Brain microvascular endothelial cell (primary cell): ENCODE data around the gene MSH3.
A peak's percentile ranks its signal among the peaks of the same experiment; 100 is the strongest.

Source experiments
- DNase-seq: peaks from one replicate; pipeline ENCODE4 v3.0.0-alpha.2; 2020
- H3K27ac ChIP-seq: fragments of 250-450 bp; sonication (Bioruptor Pico); 2 replicates; pipeline ENCODE4 v1.5.1; 2020; ENCODE audit warnings: mild to moderate bottlenecking, moderate library complexity
- H3K27me3 ChIP-seq: fragments of 250-450 bp; sonication (Bioruptor Pico); replicated peaks from 2 replicates; pipeline ENCODE4 v1.5.1; 2020; ENCODE audit warnings: mild to moderate bottlenecking
- H3K36me3 ChIP-seq: fragments of 250-450 bp; sonication (Bioruptor Pico); replicated peaks from 2 replicates; pipeline ENCODE4 v1.5.1; 2020; ENCODE audit warnings: mild to moderate bottlenecking
- H3K4me3 ChIP-seq: 2 replicates; pipeline ENCODE4 v1.5.1; 2011; ENCODE audit warnings: low read depth, mild to moderate bottlenecking, control low read depth, low read length, moderate library complexity
- in situ Hi-C: cut with HindIII; loops from 2 replicates; pipeline ENCODE4 v1.10.0; 2017; ENCODE audit warnings: low sequenced_read_pairs, low pct_ligation_motif_present
- TF ChIP-seq, protein P1 (sequence below): IDR thresholded peaks from 2 replicates; pipeline ENCODE4 v1.5.1; 2011; ENCODE audit warnings: low read depth, mild to moderate bottlenecking, moderate library complexity, low read length, control low read depth, inconsistent platforms; ENCODE audit errors: missing control alignments

The MSH3 gene

DNA sequence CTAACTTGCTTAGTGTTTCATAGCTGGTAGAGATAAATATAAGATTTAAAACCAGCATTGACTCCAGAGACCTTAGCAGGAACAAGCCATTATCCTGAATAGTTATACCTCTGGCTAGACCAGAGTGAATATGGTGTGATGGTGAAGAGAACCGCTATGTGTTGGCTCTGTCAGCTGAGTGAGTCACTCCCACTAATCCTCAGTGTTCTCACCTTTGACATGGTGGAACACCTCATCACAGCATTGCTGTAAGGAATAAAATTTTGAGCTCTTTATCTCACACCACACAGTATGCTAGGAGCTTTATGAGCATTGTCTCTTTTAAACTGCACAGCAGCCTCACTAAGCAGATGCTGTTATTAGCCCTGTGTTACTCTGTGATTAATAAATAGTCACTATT lies 91.0 kb downstream of the MSH3 start:
- Histone ChIP-seq H3K27me3 (no peaks in the 10 kb centered on the region), H3K27ac (no peak overlapping the region), H3K36me3 (no peaks in the 10 kb centered on the region), H3K4me3 (no peak overlapping the region)
- DNase-seq, result peak; percentile 41
- TF ChIP-seq, protein P1, sequence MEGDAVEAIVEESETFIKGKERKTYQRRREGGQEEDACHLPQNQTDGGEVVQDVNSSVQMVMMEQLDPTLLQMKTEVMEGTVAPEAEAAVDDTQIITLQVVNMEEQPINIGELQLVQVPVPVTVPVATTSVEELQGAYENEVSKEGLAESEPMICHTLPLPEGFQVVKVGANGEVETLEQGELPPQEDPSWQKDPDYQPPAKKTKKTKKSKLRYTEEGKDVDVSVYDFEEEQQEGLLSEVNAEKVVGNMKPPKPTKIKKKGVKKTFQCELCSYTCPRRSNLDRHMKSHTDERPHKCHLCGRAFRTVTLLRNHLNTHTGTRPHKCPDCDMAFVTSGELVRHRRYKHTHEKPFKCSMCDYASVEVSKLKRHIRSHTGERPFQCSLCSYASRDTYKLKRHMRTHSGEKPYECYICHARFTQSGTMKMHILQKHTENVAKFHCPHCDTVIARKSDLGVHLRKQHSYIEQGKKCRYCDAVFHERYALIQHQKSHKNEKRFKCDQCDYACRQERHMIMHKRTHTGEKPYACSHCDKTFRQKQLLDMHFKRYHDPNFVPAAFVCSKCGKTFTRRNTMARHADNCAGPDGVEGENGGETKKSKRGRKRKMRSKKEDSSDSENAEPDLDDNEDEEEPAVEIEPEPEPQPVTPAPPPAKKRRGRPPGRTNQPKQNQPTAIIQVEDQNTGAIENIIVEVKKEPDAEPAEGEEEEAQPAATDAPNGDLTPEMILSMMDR, result no peak
- in situ Hi-C loops, result no loop called here

- H3K4me3 ChIP-seq, result no peak overlapping the region
- in situ Hi-C loops, result no loop called here
- TF ChIP-seq, protein P1, result no peak
- DNase-seq, result no peak
- H3K27me3 ChIP-seq, result no peaks in the 10 kb centered on the region
- no peaks in the 10 kb centered on the region for H3K36me3 ChIP-seq
- H3K27ac ChIP-seq, result no peak overlapping the region
Measured at GRCh38 chr5:80747922-80748321, 93.5 kb downstream of the MSH3 start.

GRCh38 chr5:80752427-80752826 lies 98.0 kb downstream of the MSH3 start:
- H3K4me3 ChIP-seq, result no peak overlapping the region
- no peaks in the 10 kb centered on the region for H3K36me3 ChIP-seq
- DNase-seq, result no peak
- H3K27me3 ChIP-seq, result no peaks in the 10 kb centered on the region
- TF ChIP-seq, protein P1, result no peak
- H3K27ac ChIP-seq, result no peak overlapping the region
- in situ Hi-C loops, result no loop called here

DNA sequence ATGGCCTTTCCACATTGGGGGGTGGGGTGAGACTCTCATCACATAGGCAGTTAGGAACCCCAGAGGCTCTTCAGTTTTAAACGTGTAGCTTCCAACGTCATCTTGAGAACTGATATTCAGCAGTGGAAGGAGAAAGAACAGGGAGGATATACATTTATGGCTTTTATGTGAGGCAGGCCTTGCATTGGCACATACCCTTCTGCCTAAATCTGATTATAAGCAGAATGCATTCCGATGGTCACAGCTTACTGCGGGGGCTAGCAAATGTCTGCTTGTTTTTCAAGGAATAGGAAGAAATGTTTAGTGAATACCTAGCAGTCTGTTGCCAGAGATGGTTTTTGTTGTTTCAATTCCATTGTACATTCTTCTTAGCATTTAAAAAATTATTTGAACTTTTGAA lies 99.3 kb downstream of the MSH3 start:
- in situ Hi-C loops, result no loop called here
- Histone ChIP-seq H3K27ac (no peak overlapping the region), H3K4me3 (no peak overlapping the region), H3K27me3 (no peaks in the 10 kb centered on the region), H3K36me3 (no peaks in the 10 kb centered on the region)
- DNase-seq, result no peak
- TF ChIP-seq, protein P1, result no peak

GRCh38 chr5:80754900-80755299 lies 100.4 kb downstream of the MSH3 start:
- in situ Hi-C loops, result no loop called here
- peak; percentile 36 for DNase-seq
- H3K27me3 ChIP-seq, result no peaks in the 10 kb centered on the region
- H3K27ac ChIP-seq, result no peak overlapping the region
- H3K4me3 ChIP-seq, result no peak overlapping the region
- TF ChIP-seq, protein P1, result no peak
- H3K36me3 ChIP-seq, result no peaks in the 10 kb centered on the region

GRCh38 chr5:80755626-80756025 lies 101.2 kb downstream of the MSH3 start:
- in situ Hi-C loops, result no loop called here
- TF ChIP-seq, protein P1, result no peak
- Histone ChIP-seq H3K27ac (no peak overlapping the region), H3K4me3 (no peak overlapping the region), H3K27me3 (no peaks in the 10 kb centered on the region), H3K36me3 (no peaks in the 10 kb centered on the region)
- DNase-seq, result no peak
